Renal cortex interstitium (tissue), 15 donors: ENCODE data around the gene ARL6IP6. TPM values are rescaled to one million over a fixed set of nuclear protein-coding genes. Genes with fewer than 3 reads are reported as not detected.

ENCODE experiments used
- DNase-seq, 11 donors: peaks; one replicate each; pipeline ENCODE4 v3.0.0-alpha.2; 2013; ENCODE audit warnings: low read depth in 9 of 11, low spot score in 4 of 11; ENCODE audit errors: extremely low read depth in 1 of 11
- long read RNA-seq, 16 experiments: transcript quantifications; one replicate each; lab custom pipeline, GENCODE V29; 2026
- polyA plus RNA-seq, 3 donors: library from polyadenylated mRNA; unstranded; fragments of 120-200 nt; gene quantifications; one replicate each; pipeline ENCODE4 v1.2.1, GENCODE V29; 2013; ENCODE audit not compliant: insufficient read length in 3 of 3

ARL6IP6 gene
- polyA plus RNA-seq: 10 to 100 TPM; 52.3 to 70.6 (median 56.5) TPM
- long read RNA-seq, donor 1, transcript ARL6IP6-201 (4 exons, 2,805 nt): major isoform, 16 of 19 reads
- long read RNA-seq, donor 1, partial matches to known transcripts: 0 of 19 reads
- long read RNA-seq, donor 1, other reads (novel, unspliced or antisense): 0 of 19 reads
- long read RNA-seq, donor 2, transcript ARL6IP6-201 (4 exons, 2,805 nt): major isoform, 7 of 13 reads
- long read RNA-seq, donor 2, partial matches to known transcripts: 6 of 13 reads
- long read RNA-seq, donor 2, other reads (novel, unspliced or antisense): 0 of 13 reads
- long read RNA-seq, donor 3, transcript ARL6IP6-201 (4 exons, 2,805 nt): major isoform, 44 of 47 reads
- long read RNA-seq, donor 3, partial matches to known transcripts: 0 of 47 reads
- long read RNA-seq, donor 3, other reads (novel, unspliced or antisense): 0 of 47 reads
- long read RNA-seq, donor 4, transcript ARL6IP6-201 (4 exons, 2,805 nt): major isoform, 14 of 16 reads
- long read RNA-seq, donor 4, partial matches to known transcripts: 0 of 16 reads
- long read RNA-seq, donor 4, other reads (novel, unspliced or antisense): 0 of 16 reads
- long read RNA-seq, donor 5: 0 reads
- long read RNA-seq, donor 6, transcript ARL6IP6-201 (4 exons, 2,805 nt): major isoform, 20 of 21 reads
- long read RNA-seq, donor 6, partial matches to known transcripts: 0 of 21 reads
- long read RNA-seq, donor 6, other reads (novel, unspliced or antisense): 0 of 21 reads
- long read RNA-seq, donor 7, transcript ARL6IP6-201 (4 exons, 2,805 nt): major isoform, 24 of 27 reads
- long read RNA-seq, donor 7, partial matches to known transcripts: 0 of 27 reads
- long read RNA-seq, donor 7, other reads (novel, unspliced or antisense): 0 of 27 reads
- long read RNA-seq, donor 8, transcript ARL6IP6-201 (4 exons, 2,805 nt): major isoform, 28 of 31 reads
- long read RNA-seq, donor 8, partial matches to known transcripts: 0 of 31 reads
- long read RNA-seq, donor 8, other reads (novel, unspliced or antisense): 0 of 31 reads
- long read RNA-seq, donor 9, transcript ARL6IP6-201 (4 exons, 2,805 nt): major isoform, 17 of 68 reads
- long read RNA-seq, donor 9, partial matches to known transcripts: 50 of 68 reads
- long read RNA-seq, donor 9, other reads (novel, unspliced or antisense): 0 of 68 reads
- long read RNA-seq, donor 10, transcript ARL6IP6-201 (4 exons, 2,805 nt): major isoform, 17 of 22 reads
- long read RNA-seq, donor 10, partial matches to known transcripts: 0 of 22 reads
- long read RNA-seq, donor 10, other reads (novel, unspliced or antisense): 0 of 22 reads
- long read RNA-seq, donor 11, transcript ARL6IP6-201 (4 exons, 2,805 nt): major isoform, 20 of 22 reads
- long read RNA-seq, donor 11, partial matches to known transcripts: 0 of 22 reads
- long read RNA-seq, donor 11, other reads (novel, unspliced or antisense): 0 of 22 reads
- long read RNA-seq, donor 12, transcript ARL6IP6-201 (4 exons, 2,805 nt): major isoform, 7 of 8 reads
- long read RNA-seq, donor 12, partial matches to known transcripts: 0 of 8 reads
- long read RNA-seq, donor 12, other reads (novel, unspliced or antisense): 0 of 8 reads
- long read RNA-seq, donor 13, transcript ARL6IP6-201 (4 exons, 2,805 nt): major isoform, 52 of 54 reads
- long read RNA-seq, donor 13, partial matches to known transcripts: 0 of 54 reads
- long read RNA-seq, donor 13, other reads (novel, unspliced or antisense): 0 of 54 reads
- long read RNA-seq, donor 14, transcript ARL6IP6-201 (4 exons, 2,805 nt): major isoform, 25 of 26 reads
- long read RNA-seq, donor 14, partial matches to known transcripts: 0 of 26 reads
- long read RNA-seq, donor 14, other reads (novel, unspliced or antisense): 0 of 26 reads
- long read RNA-seq, donor 15, transcript ARL6IP6-201 (4 exons, 2,805 nt): major isoform, 11 of 13 reads
- long read RNA-seq, donor 15, partial matches to known transcripts: 0 of 13 reads
- long read RNA-seq, donor 15, other reads (novel, unspliced or antisense): 0 of 13 reads
- long read RNA-seq, donor 16, transcript ARL6IP6-201 (4 exons, 2,805 nt): major isoform, 82 of 89 reads
- long read RNA-seq, donor 16, partial matches to known transcripts: 0 of 89 reads
- long read RNA-seq, donor 16, other reads (novel, unspliced or antisense): 0 of 89 reads

DNA sequence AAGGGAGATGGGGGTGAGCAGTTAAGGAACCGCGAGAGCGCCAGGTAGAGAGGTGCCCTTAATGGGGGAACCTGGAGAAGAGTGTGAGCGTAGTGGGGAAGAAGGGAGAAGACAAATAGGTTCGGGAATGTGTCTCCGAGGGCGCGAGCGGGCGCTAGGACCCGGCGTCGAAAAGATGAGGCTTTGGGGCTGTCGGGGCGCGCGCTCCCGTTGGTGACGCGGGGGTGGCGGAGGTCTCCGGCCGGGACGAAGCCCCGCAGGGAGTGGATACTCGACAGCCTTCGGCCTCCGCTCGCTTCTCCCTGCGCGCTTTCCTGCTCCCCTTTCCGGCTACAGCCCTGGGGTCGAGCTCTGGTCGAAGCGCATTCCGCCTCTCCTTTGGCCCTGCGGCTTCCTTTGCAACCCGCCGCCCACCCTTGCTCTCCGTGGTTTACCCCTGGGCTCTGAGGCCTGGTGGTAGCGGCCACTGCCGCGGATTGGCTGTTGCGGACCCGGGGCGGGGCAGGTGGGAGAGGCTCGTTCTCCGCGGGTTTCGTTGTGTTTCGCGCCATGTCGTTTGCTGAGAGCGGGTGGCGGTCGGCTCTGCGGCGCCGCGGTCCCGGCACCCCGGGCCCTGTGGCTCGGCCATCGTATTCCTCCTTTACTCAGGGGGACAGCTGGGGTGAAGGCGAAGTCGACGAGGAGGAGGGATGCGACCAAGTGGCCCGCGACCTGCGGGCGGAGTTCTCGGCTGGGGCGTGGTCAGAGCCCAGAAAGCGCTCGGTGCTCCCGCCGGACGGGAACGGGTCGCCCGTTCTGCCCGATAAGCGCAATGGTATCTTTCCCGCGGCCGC is at the start of gene ARL6IP6:
ARL6IP6 (plus strand) TSS at position 545 of the 833 bp plus-strand sequence; CDS start at position 550, 5 bp downstream.
- DNase-seq: peak; percentile 79 to 93 (median 91)

DNA sequence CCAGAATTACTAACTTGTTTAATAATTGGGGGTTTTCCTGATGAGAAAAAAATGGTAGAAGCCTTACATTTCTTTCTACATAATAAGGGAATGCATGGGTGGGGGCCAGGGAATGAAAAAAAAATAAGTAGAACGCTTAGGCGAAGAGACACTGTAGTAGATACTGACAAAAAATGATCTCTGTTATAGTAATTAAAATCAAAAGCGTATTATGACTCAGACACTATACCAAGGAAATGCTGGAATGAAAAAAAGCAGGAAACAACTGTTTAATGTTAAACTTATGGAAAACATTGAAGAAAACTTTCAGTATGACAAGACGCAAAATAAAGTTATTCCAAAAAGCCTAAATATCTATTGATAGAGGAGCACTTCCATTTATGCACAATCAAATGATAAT is 44.1 kb upstream of the ARL6IP6 start:
- no peak for DNase-seq

DNA sequence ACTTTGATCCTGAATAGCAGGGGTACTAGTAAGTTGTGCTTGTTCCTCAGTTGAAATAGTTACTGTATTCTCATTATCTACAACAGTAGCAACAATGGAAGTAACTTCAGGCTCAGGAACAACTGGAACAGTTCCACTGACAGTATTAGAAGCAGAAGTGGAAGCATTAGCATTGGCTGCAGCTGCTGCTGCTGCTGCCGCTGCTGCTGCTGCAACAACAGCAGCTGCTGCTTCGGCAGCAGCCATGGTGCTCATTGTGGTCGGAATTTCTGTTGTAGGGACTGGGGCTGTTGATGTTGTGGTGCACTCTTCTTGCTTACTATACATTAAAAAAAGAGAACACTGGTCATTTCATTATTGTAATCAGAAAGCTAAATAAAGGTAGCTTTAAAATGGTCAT is 42.0 kb upstream of the ARL6IP6 start:
- DNase-seq: no peak

DNA sequence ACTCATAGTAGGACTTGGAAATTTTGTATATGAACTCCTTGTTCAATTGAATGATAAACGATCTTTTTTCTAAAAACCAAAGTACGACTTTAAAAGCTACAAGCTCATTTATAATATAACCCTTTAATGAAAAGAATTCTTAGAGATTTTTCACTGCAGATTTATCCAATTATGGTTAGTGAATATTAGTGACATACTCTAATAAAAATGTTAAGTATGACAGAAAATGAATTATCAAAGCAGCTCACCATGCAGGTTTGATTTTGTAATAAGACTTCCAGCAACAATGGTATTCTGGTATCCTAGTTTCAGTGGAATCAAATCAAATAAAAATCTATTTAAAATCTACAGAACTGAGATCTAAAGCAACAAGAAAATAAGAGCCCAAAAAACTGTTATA is 39.6 kb upstream of the ARL6IP6 start:
- DNase-seq: no peak

DNA sequence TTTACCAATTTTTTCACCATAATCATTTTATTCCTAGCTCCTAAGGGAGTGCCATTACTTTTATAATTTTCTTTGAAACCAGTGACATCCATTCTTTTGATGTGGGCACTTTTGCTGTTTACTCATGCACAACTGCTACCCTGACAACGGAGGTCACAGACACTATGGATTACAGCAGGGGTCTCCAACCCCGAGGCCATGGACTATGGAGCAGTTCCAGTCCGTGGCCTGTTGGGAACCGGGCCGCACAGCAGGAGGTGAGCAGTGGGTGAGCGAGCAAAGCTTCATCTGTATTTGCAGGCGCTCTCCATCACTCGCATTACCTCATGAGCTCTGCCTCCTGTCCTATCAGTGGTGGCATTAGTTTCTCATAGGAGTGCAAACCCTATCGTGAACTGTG is 35.8 kb upstream of the ARL6IP6 start:
- no peak for DNase-seq

DNA sequence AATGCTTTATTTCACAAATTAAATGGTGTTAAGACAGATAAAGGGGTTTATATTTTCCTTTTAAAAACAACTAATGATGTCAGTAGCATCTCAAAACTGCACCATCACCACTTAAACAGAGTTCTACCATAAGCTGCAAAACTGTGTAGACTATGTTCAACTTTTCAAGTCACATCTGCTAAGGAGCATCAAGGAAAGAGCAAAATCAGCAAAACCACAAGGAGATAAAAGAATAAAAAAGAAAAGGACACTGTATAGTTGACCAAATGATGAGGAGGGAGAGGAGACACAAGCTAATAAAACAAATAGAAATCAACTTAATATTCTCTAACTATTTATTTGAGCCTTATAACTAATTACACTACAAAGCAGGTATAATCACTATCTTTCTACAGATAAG is 35.0 kb upstream of the ARL6IP6 start:
- DNase-seq: no peak

DNA sequence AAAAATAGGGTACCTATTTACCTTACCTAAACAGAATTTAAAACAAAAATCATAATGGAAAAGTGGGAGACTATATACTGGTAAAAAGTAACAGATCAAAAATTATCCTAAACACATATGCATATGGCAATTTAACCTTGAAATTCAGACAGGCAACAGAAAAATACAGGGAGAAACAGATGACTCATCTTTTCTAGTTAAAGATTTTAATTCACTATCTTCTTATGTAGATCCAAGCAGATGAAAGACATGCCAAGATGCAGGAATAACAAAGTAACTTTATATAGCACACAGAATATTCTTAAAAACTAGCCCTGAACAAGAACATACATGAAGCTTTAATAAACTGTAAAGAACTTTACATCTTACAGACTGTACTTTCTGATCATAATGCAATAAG is 32.1 kb upstream of the ARL6IP6 start:
- no peak for DNase-seq

DNA sequence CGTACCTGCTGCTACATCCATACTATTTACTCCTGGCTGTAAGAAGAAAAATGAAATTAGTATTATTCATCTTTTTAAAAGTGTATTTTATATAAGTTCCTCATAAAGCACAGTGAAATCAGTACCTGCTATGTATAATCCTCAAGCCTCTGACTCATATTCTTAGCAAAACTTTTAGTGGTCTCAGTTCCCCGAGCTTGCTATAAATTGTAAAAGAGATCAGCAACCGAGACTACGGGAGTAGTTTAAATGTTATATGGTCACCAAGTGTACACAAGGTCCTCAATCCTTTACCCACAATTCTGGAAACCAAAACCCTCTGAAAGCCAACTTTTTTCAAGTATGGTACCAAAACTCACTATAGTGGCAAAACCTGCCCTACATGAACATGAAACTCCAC is 25.4 kb upstream of the ARL6IP6 start:
- DNase-seq: no peak

DNA sequence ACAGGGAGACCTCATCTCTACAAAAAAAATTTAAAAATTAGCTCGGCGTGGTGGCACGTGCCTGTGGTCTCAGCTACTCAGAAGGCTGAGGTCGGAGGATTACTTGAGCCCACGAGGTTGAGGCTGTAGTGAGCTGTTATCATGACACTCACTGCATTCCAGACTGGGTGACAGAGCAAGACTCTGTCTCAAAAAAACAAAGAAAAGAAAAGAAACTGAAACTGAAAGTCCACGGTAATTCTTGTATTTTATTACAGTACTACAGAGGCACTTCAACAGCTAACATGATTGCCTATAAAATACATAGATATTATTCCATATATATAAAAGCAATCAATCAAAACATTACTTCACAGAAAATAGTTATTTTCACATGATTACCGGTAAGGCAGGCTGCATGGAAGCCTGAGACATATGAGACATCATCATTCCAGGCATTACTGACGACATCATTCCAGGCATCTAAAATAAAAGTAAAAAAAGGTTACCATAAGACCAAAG is 24.2 kb upstream of the ARL6IP6 start:
- no peak for DNase-seq

DNA sequence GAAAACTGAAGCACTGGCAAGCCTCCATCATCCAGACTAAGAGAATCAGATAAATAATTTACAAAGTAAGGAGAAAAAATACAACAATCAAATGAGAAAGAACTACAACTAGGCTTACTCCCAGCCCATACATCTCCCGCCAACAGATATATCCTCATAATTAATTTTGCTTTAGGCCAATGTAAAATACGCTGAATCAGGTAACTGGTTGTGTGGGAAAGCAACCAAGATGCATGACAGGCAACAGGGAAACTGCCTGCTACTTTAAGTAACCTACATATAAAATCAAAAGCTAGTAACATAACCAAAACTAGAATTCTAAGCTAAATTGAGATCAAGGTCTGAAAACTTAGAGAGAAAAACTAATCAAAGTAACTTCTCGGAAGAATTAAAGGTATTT is 22.7 kb upstream of the ARL6IP6 start:
- DNase-seq: no peak

DNA sequence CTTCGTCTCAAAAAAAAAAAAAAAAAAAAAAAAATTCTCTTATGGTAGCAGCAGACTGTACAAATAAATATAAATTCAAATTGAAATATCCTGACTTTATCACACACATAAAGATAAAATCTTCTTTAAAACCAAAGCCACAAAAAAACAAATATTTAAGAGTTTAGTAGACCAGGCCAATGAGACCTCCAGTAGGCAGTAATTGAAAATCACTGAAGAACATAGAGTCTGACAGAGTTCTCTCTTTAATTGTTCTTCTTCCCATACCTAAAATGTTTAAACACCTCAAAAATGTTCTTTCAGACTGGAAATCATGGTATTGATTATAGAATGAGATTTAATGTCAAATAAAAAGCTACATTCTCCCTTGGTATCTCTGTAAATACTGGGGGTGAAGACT is 21.9 kb upstream of the ARL6IP6 start:
- no peak for DNase-seq

DNA sequence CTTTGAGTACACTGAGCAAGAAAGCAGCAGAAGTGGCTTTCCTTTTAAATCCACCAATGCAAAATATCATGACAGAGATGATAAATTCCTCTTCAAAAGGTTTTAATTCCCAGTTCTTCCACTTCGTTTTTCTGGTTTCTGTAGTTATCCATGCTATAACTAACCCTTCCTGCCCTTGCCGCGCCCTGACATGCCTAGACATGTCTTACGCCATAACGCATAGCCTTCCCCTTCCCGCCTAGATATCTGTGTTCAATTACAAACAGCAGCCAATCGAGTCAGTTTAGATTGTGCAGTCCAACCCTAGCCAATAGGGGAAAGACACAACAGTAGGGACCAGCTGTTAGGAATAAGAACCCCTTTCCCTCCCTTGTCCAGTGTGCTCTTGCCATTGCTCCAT is 17.2 kb upstream of the ARL6IP6 start:
- no peak for DNase-seq

DNA sequence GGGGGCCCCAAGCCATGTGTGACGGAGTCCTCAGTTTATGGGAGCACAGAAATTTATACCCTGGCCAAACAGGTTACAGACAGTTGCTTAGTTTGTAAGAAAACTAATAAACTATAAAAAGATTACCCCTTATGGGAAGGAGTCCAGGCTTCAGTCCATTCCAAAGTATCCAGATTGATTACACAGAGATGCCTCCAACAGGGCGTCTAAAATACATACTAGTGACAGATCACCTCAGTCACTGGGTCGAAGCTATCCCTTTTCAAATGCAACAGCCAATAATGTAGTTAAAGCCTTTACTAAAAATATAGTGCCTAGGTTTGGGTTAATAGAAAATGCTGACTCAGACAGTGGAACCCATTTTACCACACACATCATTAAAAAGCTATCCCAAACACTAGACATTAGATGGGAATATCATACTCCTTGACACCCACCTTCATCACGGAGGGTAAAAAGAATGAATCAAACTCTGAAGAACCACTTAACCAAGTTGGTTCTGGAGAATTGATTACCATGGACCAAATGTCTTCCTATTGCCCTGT is 11.9 kb upstream of the ARL6IP6 start:
- no peak for DNase-seq

DNA sequence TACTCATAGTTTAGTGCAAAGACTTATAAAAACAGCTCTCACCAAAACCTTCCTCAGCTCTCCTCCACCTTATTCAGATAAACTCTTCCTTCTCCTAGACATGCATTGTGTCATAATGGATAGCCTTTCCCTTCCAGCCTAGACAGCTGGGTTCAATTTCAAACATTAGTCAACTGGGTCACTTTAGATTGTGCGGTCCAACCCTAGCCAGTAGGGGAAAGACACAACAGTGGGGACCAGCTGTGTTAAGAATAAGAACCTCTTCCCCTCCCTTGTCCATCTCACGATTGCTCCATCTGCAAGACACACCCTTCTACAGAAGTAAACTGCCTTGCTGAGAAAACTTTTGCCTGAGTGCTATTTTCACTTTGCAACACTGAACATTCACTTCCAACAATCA is 9.7 kb upstream of the ARL6IP6 start:
- no peak for DNase-seq

DNA sequence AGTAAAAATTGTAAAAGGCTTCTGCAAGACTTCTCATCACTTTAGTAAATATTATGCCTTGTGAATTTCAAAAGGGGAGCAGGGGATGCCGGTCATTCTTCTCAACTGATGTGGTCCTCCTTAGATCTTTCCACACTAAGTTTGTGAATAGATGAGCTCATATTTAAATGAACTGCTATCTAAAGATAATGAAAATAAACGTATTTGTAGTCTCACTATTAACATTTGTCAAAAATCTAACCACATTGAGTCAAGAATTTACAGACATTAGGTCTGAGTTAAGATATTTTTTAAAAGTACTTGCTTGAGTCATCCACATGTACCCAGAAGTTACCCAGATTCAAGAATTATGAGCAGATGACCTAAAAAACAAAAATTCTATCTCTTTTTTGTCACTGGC is 7.7 kb upstream of the ARL6IP6 start:
- DNase-seq: no peak

DNA sequence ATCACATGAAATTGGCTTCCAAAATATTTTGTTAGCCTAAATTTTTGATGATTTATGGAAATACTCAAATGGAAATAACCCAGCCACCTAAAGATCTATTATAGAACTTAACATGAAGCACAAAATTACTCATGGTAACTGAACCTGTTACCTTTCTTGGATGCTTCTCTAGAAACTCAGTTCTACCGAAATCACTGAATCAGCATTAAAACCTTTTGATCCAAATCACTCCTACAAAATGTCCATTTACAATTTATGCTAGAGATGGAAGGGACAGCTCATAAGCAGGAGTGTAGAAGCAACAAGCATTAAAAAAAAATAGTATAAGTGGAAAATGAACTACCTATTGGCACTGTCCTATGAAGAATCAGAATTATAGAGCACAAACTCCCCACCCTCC is 3.3 kb upstream of the ARL6IP6 start:
- DNase-seq: no peak
